ENCODE data around the gene SGCD. TPM values are rescaled to one million over a fixed set of nuclear protein-coding genes. Genes with fewer than 3 reads are reported as not detected.

The SGCD gene
- polyA plus RNA-seq, 3 donors, result 0.32 to 4.2 (median 2.7) TPM

- 89 to 93% (median 91%) methylated on average over 9 of the region's 9 CpGs for WGBS, 3 donors
These were observed 105.2 kb downstream of the SGCD start for GRCh38 chr5:156431956-156432829.

GRCh38 chr5:156432830-156433105 lies 105.8 kb downstream of the SGCD start:
- no peak overlapping the region for H3K27ac ChIP-seq (ENCODE audit: low read depth, low read length)
- 71 to 95% (median 82%) methylated on average over 1 of the region's 1 CpG for WGBS, 3 donors

More at GRCh38 chr5:156431956-156432829, 105.2 kb downstream of the SGCD start:
- no peak overlapping the region for H3K27ac ChIP-seq (ENCODE audit: low read depth, low read length)

GRCh38 chr5:156434471-156434870 lies 107.5 kb downstream of the SGCD start:
- WGBS, 3 donors, result 90 to 96% (median 96%) methylated on average over 5 of the region's 5 CpGs
- H3K27ac ChIP-seq (ENCODE audit: low read depth, low read length), result no peak overlapping the region

DNA sequence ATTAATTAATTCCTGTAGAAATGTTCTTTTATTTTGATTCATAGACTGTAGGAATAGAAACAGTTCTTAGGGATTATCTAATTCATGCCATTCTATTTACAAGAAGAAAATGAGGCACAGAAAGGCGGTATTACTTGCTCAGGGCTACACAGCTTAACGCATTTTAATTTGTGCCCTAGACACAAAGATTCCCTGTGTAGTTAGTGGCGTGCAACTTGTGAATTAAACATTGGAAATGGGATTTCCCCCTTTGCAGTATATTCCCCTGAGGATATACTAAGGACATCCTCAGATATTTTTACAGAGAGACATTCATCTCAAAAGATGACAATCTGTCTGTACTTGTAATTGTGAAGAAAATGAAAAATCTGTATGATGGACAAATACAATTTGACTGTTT lies 108.1 kb downstream of the SGCD start:
- H3K27ac ChIP-seq (ENCODE audit: low read depth, low read length), result no peak overlapping the region
- 79 to 86% (median 83%) methylated on average over 3 of the region's 3 CpGs for WGBS, 3 donors

DNA sequence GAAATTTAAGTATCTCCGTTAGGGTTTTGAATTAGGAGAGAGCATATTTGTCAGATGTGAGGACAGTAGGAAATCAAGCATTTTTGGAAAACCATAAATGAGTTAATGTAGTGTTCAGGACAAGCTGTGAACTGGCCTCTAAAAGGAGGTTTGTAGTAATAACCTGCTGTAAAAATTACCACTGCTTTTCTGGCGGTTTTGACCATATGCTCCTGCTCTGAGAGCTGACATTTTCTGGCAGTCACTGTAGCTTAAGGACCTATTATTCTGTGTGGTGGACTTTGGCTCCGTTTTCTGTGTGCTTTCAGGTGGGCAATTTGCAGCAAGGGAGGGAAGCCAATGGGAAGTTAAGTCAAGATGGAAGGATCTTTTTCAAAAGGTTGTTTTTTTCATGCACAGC lies 111.1 kb downstream of the SGCD start:
- WGBS, 3 donors, result 51 to 69% (median 68%) methylated on average over 3 of the region's 3 CpGs

DNA sequence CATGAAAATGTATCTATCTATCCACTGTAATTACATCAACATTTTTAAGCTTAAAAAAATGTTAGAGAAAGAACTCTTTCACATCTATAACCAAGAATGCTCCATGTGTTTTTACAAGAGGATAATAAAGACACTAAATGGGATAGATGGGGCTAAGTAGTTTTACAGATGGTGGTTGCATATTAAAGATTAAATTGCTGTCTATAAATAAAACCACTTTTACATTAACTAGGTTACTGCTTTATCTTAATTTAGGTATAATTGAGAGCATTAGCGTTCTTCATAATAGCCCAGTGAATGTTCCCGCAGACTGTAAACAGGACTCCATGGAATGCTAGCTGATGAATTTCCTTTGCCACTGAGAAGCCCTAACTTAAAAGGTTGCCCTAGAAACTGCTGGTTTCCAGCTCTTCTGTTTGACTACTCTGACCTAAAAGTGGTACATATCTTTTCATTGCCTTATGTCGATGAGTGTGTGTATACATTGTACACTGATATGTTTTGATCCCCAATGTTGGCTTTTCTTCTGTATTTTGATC lies 117.9 kb downstream of the SGCD start:
- 44 to 78% (median 76%) methylated on average over 3 of the region's 3 CpGs for WGBS, 3 donors
- H3K27ac ChIP-seq (ENCODE audit: low read depth, low read length), result no peak overlapping the region

More for the DNA sequence above, 111.1 kb downstream of the SGCD start:
- H3K27ac ChIP-seq (ENCODE audit: low read depth, low read length), result no peak overlapping the region

DNA sequence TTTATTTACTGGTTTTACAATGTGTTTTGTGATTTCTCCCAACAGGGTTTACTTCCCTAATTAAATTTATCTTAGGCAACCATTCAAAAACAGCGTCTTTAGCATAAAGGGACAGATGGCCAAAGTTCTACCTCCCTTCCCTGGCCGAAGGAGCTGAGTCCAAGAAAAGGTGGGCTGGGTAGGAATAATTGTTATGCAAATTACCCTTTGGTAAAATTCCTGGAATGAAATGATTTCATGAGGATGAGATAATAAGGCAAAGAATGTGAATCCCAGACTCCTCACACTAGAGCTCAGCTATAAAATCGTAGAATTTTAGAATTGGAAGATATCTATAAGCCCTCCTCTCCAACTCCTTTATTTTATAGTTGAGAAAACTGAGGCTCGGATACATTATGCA lies 119.6 kb downstream of the SGCD start:
- 59 to 66% (median 65%) methylated on average over 4 of the region's 4 CpGs for WGBS, 3 donors
- no peak overlapping the region for H3K27ac ChIP-seq (ENCODE audit: low read depth, low read length)

DNA sequence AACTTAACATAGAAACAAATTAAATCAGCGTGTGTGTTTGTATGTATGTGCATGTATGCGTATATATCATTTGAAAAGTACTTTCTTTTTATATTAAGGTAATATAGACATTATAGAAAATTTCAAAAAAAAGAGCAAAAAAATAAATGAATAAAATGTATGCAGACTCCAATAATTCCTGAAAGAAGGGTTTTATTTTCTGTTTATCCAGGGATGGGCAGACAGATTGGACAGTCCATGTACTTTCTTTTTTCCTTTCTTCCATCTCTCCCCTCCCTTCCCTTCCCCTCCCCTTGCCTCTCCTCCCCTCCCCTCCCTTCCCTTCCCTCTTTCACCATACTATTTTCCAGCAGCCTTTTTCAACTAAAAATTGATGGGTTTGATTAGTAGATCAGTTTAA lies 123.8 kb downstream of the SGCD start:
- no peak overlapping the region for H3K27ac ChIP-seq (ENCODE audit: low read depth, low read length)
- WGBS, 3 donors, result 89 to 94% (median 94%) methylated on average over 2 of the region's 2 CpGs

DNA sequence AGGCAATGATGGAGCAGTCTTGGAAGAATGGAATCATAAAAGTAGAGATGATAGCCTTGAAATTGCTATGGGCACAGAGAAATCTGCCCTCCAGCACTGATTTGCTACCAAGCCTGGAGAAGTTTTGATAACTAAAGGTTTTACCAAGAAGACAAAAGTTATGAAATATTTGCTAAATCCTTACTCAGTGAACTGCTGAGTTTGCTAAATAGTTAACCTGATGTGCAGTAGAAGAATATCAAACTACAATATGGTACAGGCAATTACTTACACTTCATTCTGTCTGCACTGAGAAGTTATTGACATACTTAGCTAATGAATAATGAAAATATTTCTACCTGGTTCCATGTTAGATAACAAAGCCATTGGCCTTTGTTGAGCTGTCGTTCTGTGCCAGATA lies 124.5 kb downstream of the SGCD start:
- WGBS, 3 donors, result 22 to 87% (median 84%) methylated on average over 1 of the region's 1 CpG
- no peak overlapping the region for H3K27ac ChIP-seq (ENCODE audit: low read depth, low read length)

DNA sequence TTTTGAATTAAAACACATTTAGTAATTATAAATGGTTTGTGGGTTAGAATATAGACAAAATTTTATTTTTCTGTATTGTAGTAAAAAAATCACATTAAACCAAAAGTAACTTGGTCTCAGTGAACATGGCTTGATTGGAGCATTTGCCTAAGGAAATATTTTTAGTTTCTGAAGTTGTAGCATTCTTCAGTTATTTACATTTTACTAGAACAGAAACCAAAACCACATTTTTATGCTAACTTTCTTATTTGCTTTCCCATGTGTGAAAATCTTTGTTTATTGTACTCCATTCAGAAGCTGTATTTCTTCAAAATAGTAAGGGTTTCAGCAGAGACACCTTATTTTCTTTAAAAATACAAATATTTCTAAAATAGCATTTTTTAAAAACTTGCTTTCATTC lies 129.9 kb downstream of the SGCD start:
- H3K27ac ChIP-seq (ENCODE audit: low read depth, low read length), result no peak overlapping the region

DNA sequence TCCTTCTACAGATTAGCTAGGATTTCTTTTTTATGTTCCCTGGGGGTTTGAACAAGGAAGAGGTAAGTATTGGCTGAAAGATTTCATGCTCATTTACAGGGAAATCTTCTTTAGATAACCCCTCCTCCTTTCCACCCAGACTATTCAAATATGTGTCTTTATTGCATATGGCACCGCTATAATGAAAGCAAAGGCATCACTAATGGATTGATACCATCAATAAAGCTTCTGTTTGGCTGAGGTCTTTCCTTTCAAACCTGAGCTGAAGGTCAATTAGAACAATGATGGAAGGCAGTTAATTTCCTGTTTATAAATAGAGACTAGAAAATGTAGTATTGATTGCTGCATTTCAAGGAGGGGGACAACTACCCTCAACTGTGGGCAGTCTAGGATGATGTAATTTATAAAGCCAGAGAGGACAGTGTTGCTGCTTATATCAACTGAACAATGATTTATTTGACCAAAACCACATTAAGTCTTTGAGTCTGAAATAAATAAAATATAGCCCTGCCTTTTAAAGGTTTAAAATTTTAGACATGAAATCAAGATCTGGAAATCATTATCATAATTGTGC lies 132.9 kb downstream of the SGCD start:
- H3K27ac ChIP-seq (ENCODE audit: low read depth, low read length), result no peak overlapping the region
- whole genome bisulfite sequencing, 3 donors, result 61 to 85% (median 76%) methylated on average over 1 of the region's 1 CpG

GRCh38 chr5:156460471-156460870 lies 133.5 kb downstream of the SGCD start:
- H3K27ac ChIP-seq (ENCODE audit: low read depth, low read length), result no peak overlapping the region

DNA sequence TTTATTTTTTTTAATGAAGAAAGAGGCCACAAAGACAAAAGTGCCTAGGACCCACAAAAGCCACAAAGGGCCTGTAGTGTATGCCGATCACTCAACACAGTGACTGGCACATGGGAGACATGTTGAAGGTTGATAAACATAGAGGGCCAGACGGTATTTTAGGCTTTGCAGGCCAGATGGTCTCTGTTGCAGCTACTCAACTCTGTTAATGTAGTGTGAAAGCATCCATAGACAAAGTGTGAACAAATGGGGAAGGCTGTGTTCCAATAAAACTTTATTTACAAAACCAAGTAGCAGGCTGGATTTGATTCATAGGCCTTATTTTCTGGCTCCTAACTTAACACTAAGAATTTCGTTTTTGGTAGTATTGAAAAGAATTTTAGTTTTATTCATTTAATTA lies 139.9 kb downstream of the SGCD start:
- no peak overlapping the region for H3K27ac ChIP-seq (ENCODE audit: low read depth, low read length)
- 75 to 79% (median 75%) methylated on average over 3 of the region's 3 CpGs for WGBS, 3 donors

GRCh38 chr5:156469636-156470035 lies 142.7 kb downstream of the SGCD start:
- H3K27ac ChIP-seq (ENCODE audit: low read depth, low read length), result no peak overlapping the region
- 67 to 96% (median 93%) methylated on average over 3 of the region's 3 CpGs for WGBS, 3 donors

DNA sequence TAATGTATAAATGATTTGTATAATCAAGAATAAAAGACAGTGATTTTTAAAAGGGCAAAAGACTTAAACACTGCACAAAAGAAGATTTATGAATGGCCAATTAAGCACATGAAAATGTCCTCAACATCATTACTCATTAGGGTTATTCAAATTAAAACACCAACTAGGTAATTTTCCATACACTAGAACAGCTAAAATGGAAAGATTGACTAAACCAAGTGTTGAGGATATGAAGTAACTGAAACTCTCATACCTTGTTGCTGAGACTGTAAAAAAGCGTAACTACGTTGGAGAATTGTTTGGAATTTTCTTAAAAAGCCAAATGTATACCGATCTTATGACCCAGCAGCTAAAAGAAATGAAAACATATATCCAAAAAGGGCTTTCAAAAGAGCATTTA lies 144.9 kb downstream of the SGCD start:
- H3K27ac ChIP-seq (ENCODE audit: low read depth, low read length), result no peak overlapping the region
- 86 to 91% (median 90%) methylated on average over 3 of the region's 3 CpGs for WGBS, 3 donors

GRCh38 chr5:156473269-156473908 lies 146.4 kb downstream of the SGCD start:
- H3K27ac ChIP-seq (ENCODE audit: low read depth, low read length), result no peak overlapping the region
- 50 to 61% (median 54%) methylated on average over 7 of the region's 7 CpGs for WGBS, 3 donors

DNA sequence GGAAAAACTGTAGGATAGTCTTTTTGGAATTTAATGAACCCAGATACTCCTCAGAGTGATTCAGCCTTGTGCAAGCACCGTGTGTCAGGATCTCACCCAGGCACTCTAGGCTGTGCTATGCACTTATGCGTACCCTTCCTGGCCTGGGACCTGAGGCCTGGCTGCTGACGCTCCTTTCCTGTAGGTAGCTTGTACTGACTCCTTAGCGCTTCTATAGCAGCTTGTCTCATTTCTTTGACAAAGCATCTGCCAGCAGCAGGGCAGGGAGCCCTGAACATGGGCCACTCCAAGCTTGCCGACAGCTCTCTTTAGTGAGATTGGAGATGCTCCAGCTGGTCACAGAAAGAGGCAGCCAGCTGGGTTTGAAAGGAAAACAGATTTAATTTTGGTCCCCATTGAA lies 147.3 kb downstream of the SGCD start:
- WGBS, 3 donors, result 57 to 67% (median 60%) methylated on average over 5 of the region's 5 CpGs
- no peak overlapping the region for H3K27ac ChIP-seq (ENCODE audit: low read depth, low read length)

- H3K27ac ChIP-seq (ENCODE audit: low read depth, low read length), result no peak overlapping the region
- 39 to 59% (median 42%) methylated on average over 4 of the region's 4 CpGs for WGBS, 3 donors
These were observed 148.5 kb downstream of the SGCD start for GRCh38 chr5:156475182-156476157.
